Fibroblast of lung (primary cell): ENCODE data around the gene BTBD16. TPM values are rescaled to one million over a fixed set of nuclear protein-coding genes. Genes with fewer than 3 reads are reported as not detected.

Experiments used
- DNase-seq, 2 donors: peaks; one replicate each; pipeline versions ENCODE4 v3.0.0 to v3.0.0-alpha.2; 2010; ENCODE audit warnings: low read depth in 2 of 2
- H2AFZ ChIP-seq: 2 replicates; pipeline ENCODE4 v1.5.1; 2012; ENCODE audit warnings: low read length, control low read depth, inconsistent platforms
- H3K27ac ChIP-seq: 2 replicates; pipeline ENCODE4 v1.5.1; 2011; ENCODE audit warnings: low read length, control low read depth; ENCODE audit not compliant: insufficient read depth
- H3K27me3 ChIP-seq: 2 replicates; pipeline ENCODE4 v1.5.1; 2011; ENCODE audit warnings: mild to moderate bottlenecking, low read length; ENCODE audit not compliant: control insufficient read depth, insufficient read depth
- H3K36me3 ChIP-seq: 2 replicates; pipeline ENCODE4 v1.5.1; 2011; ENCODE audit warnings: low read length; ENCODE audit not compliant: control insufficient read depth, insufficient read depth
- H3K4me1 ChIP-seq: 2 replicates; pipeline ENCODE4 v1.5.1; 2011; ENCODE audit warnings: low read length; ENCODE audit not compliant: control insufficient read depth, insufficient read depth; ENCODE audit errors: extremely low read depth
- H3K4me2 ChIP-seq: 2 replicates; pipeline ENCODE4 v1.5.1; 2011; ENCODE audit warnings: low read length, control low read depth; ENCODE audit not compliant: insufficient read depth; ENCODE audit errors: extremely low read depth
- H3K4me3 ChIP-seq, 4 experiments: fragments of 200-600 bp in 1 of 4; sonication (generic) in 1 of 4; replicated peaks in 1 of 4; 2 replicates each; pipeline ENCODE4 v1.5.1; 2011 to 2016; ENCODE audit warnings: low read length in 4 of 4, low read depth in 3 of 4, mild to moderate bottlenecking in 3 of 4, control low read depth in 2 of 4, inconsistent platforms in 1 of 4, mixed read lengths in 1 of 4; ENCODE audit not compliant: insufficient read depth in 1 of 4; ENCODE audit errors: control extremely low read depth in 1 of 4
- H3K79me2 ChIP-seq: 2 replicates; pipeline ENCODE4 v1.5.1; 2012; ENCODE audit warnings: mild to moderate bottlenecking, low read length, inconsistent platforms; ENCODE audit not compliant: control insufficient read depth, insufficient read depth
- H3K9ac ChIP-seq: 2 replicates; pipeline ENCODE4 v1.5.1; 2011; ENCODE audit warnings: mild to moderate bottlenecking, low read length, control low read depth; ENCODE audit not compliant: insufficient read depth
- H3K9me3 ChIP-seq: 2 replicates; pipeline ENCODE4 v1.5.1; 2012; ENCODE audit warnings: low read depth, low read length; ENCODE audit not compliant: control insufficient read depth, insufficient read depth
- H4K20me1 ChIP-seq: 2 replicates; pipeline ENCODE4 v1.5.1; 2011; ENCODE audit warnings: low read length; ENCODE audit not compliant: control insufficient read depth, insufficient read depth; ENCODE audit errors: extremely low read depth
- EZH2 ChIP-seq: IDR thresholded peaks from 2 replicates; pipeline ENCODE4 v1.5.1; 2012; ENCODE audit warnings: low read length, control low read depth, mild to moderate bottlenecking; ENCODE audit errors: missing control alignments
- polyA plus RNA-seq, 2 donors: library from polyadenylated mRNA; depleted of rRNA in 1 of 2; stranded (reverse) in 1 of 2; unstranded in 1 of 2; fragments of >200 nt; gene quantifications; 2 replicates each; pipeline ENCODE4 v1.2.1, GENCODE V29; 2011 to 2012; ENCODE audit warnings: missing spikeins in 1 of 2
- total RNA-seq: library from RNA; depleted of rRNA; stranded (reverse); fragments of >200 nt; gene quantifications from 2 replicates; pipeline ENCODE4 v1.2.1, GENCODE V29; 2014
- TF ChIP-seq, protein P1 (sequence below), 2 donors: IDR thresholded peaks in 1 of 2; conservative IDR thresholded peaks in 1 of 2; 1 replicate in 1 of 2; 2 replicates in 1 of 2; pipeline ENCODE4 v1.5.1; 2011 to 2012; ENCODE audit warnings: low read length in 2 of 2, control low read depth in 1 of 2, inconsistent platforms in 1 of 2, low read depth in 1 of 2, mild to moderate bottlenecking in 1 of 2

The BTBD16 gene
- total and polyA plus RNA-seq, 2 donors (not counting 1 experiment from before 2014, with no cell fraction given) = not detected

DNA sequence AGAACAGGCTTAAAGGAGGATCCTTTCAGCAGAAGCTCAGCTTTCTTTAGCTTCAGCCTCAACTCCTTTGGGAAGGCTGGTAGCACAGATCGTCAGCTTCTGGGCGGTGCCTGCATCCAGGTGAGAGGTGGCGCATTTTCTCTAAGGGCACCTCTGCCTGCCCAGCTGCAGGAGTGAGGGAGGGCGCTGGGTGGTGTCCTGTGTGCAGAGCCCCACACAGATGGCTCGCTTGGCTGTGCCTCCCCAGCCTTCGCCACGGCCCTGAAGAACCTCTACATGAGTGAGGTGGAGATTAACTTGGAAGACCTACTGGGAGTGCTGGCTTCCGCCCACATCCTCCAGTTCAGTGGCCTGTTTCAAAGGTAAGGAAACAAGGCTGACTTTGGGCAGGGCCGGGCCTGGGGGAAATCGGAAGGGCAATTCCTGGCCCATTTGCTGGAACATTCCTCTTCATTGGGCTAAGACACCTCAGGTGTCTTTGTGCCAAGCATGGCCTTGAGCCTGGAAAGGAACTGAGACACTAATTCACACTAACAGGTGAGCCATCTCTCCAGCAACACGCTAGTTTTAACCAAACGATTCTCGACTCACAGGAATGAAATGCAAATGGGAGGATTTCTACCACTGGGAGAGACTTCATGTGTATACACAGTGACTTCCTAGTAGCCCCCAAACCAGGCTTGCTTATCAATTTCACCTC lies 19.9 kb downstream of the BTBD16 start:
- no peaks in the 10 kb centered on the region for H3K36me3 ChIP-seq
- no peaks in the 10 kb centered on the region for H3K79me2 ChIP-seq
- no peaks in the 10 kb centered on the region for H3K9me3 ChIP-seq
- H3K4me3 ChIP-seq = no peak overlapping the region
- H3K4me1 ChIP-seq = peaks cover 5% of the 10 kb centered on the region
- no peak overlapping the region for H3K4me2 ChIP-seq
- no peak for DNase-seq
- TF ChIP-seq EZH2 = no peak
- TF ChIP-seq, protein P1, sequence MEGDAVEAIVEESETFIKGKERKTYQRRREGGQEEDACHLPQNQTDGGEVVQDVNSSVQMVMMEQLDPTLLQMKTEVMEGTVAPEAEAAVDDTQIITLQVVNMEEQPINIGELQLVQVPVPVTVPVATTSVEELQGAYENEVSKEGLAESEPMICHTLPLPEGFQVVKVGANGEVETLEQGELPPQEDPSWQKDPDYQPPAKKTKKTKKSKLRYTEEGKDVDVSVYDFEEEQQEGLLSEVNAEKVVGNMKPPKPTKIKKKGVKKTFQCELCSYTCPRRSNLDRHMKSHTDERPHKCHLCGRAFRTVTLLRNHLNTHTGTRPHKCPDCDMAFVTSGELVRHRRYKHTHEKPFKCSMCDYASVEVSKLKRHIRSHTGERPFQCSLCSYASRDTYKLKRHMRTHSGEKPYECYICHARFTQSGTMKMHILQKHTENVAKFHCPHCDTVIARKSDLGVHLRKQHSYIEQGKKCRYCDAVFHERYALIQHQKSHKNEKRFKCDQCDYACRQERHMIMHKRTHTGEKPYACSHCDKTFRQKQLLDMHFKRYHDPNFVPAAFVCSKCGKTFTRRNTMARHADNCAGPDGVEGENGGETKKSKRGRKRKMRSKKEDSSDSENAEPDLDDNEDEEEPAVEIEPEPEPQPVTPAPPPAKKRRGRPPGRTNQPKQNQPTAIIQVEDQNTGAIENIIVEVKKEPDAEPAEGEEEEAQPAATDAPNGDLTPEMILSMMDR (conservative IDR thresholded peaks at IDR 0.05 in 1 of 2, IDR thresholded peaks at IDR 0.05 in 1 of 2; ENCODE audit: low read depth in 1 of 2, low read length in 2 of 2) = no peak
- H3K9ac ChIP-seq = no peak overlapping the region
- H3K27ac ChIP-seq = no peak overlapping the region
- H3K27me3 ChIP-seq = peaks cover 2% of the 10 kb centered on the region
- no peaks in the 10 kb centered on the region for H4K20me1 ChIP-seq
- no peak overlapping the region for H2AFZ ChIP-seq

DNA sequence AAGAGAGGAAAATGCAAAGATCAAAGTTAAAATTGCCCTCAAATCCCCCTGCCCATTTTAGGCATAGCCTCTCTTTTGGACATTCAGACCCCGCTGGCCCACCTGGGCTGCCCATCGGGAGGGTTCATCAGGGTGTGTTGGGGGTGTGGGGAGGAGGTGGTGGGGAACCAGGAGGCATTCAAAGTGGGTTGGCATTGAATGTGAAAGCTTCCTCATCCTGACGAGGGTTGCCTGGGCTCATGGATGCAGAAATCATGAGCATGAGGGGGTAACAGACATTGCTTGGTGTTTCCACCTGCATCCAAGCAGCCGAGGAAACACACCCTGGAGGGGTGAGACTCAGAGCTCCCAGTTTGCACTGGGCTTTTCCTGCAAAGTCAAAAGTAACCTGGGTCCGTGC lies 20.6 kb downstream of the BTBD16 start:
- no peak overlapping the region for H3K9ac ChIP-seq
- H3K36me3 ChIP-seq = no peaks in the 10 kb centered on the region
- no peak overlapping the region for H3K4me3 ChIP-seq
- peaks cover 5% of the 10 kb centered on the region for H3K4me1 ChIP-seq
- DNase-seq = no peak
- no peak overlapping the region for H3K4me2 ChIP-seq
- H3K9me3 ChIP-seq = no peaks in the 10 kb centered on the region
- peaks cover 2% of the 10 kb centered on the region for H3K27me3 ChIP-seq
- no peak overlapping the region for H2AFZ ChIP-seq
- H4K20me1 ChIP-seq = no peaks in the 10 kb centered on the region
- H3K79me2 ChIP-seq = no peaks in the 10 kb centered on the region
- no peak overlapping the region for H3K27ac ChIP-seq
- TF ChIP-seq, protein P1 (conservative IDR thresholded peaks at IDR 0.05 in 1 of 2, IDR thresholded peaks at IDR 0.05 in 1 of 2; ENCODE audit: low read depth in 1 of 2, low read length in 2 of 2) = no peak
- TF ChIP-seq EZH2 = no peak

DNA sequence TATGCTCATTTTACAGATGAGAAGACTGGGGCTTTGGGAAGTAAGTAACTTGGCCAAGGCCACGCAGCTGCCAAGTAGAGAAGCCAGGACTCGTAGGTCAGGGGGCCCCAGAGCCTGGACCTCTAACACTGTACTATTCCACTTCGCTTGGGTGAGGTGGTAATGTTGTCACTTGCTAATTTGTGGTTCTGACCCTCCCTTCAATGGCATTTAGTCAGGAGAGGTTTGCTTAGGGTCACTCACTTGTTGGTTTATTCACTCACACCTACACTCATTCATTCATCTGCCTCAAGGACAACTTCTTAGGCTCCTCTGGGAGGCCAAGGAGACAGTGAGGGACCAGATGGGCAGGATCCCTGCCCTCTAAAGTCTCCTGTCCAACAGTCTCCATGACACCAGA lies 21.3 kb downstream of the BTBD16 start:
- Histone ChIP-seq H3K36me3 (no peaks in the 10 kb centered on the region), H3K27ac (no peak overlapping the region), H3K4me1 (peaks cover under 1% of the 10 kb centered on the region), H3K9me3 (no peaks in the 10 kb centered on the region), H3K27me3 (peaks cover 2% of the 10 kb centered on the region), H2AFZ (no peak overlapping the region), H3K4me3 (no peak overlapping the region), H3K4me2 (no peak overlapping the region), H3K9ac (no peak overlapping the region), H3K79me2 (no peaks in the 10 kb centered on the region), H4K20me1 (no peaks in the 10 kb centered on the region)
- no peak for TF ChIP-seq EZH2
- TF ChIP-seq, protein P1 (conservative IDR thresholded peaks at IDR 0.05 in 1 of 2, IDR thresholded peaks at IDR 0.05 in 1 of 2; ENCODE audit: low read depth in 1 of 2, low read length in 2 of 2) = no peak
- DNase-seq = no peak
